ENCODE measurements around the gene E2F3.

GRCh38 chr6:20534295-20535262 is 132.9 kb downstream of the E2F3 start, which contains the start of gene CDKAL1:
- TF ChIP-seq POLR2A (IDR thresholded peaks at IDR 0.05; ENCODE audit: low read length) (peak; percentile 58), RAD21 (conservative IDR thresholded peaks at IDR 0.05 in 1 of 2, IDR thresholded peaks at IDR 0.05 in 1 of 2) (no peak), HES2 (IDR thresholded peaks at IDR 0.05) (no peak)

Measured in A549 (cell line).